ENCODE results near the gene MAN2A1.

- TF ChIP-seq POLR2A (IDR thresholded peaks at IDR 0.05) = no peak
- TF ChIP-seq CTCF (IDR thresholded peaks at IDR 0.05) = no peak
- TF ChIP-seq EP300 (IDR thresholded peaks at IDR 0.05) = no peak
- no peak for TF ChIP-seq POLR2AphosphoS5 (IDR thresholded peaks at IDR 0.05)
These were observed 115.7 kb downstream of the MAN2A1 start for GRCh38 chr5:109805472-109805871.
